ENCODE measurements around the gene UBXN6. TPM values are rescaled to one million over a fixed set of nuclear protein-coding genes. Genes with fewer than 3 reads are reported as not detected.

UBXN6 gene
- total and polyA plus RNA-seq, 2 of the 8 experiments (the other 6 are each of a cell fraction or from before 2014, with no cell fraction given): 28.0 to 43.8 TPM

- Histone ChIP-seq H3K9me3 (ENCODE audit: insufficient read depth in 2 of 2, low read depth in 1 of 2, low read length in 1 of 2) (no peaks in the 10 kb centered on the region), H2BK20ac (ENCODE audit: low read length) (no peak overlapping the region), H4K5ac (ENCODE audit: insufficient read length, low read depth, low read length) (no peak overlapping the region), H3K4me1 (replicated peaks in 1 of 4; ENCODE audit: control insufficient read depth in 3 of 4, insufficient read depth in 4 of 4, low read length in 3 of 4) (no peaks in the 10 kb centered on the region), H2BK12ac (ENCODE audit: low read depth, low read length) (no peak overlapping the region), H2AK5ac (ENCODE audit: low read depth, low read length) (no peak overlapping the region), H3K18ac (ENCODE audit: extremely low read depth, low read length) (no peak overlapping the region), H3K23me2 (ENCODE audit: low read depth, low read length) (peaks cover 10% of the 10 kb centered on the region; the same call in 1 of the 2 replicates), H3K23ac (ENCODE audit: insufficient read length) (no peak overlapping the region), H3K9ac (replicated peaks in 1 of 4; ENCODE audit: extremely low read depth in 1 of 4, low read depth in 3 of 4, low read length in 3 of 4) (no peak overlapping the region), H2BK120ac (replicated peaks; ENCODE audit: low read depth, low read length) (no peak overlapping the region), H4K20me1 (replicated peaks in 1 of 2; ENCODE audit: control insufficient read depth in 1 of 2, insufficient read depth in 2 of 2, low read length in 2 of 2) (peaks cover 5 to 20% of the 10 kb centered on the region in 2 experiments), H2BK15ac (ENCODE audit: low read length) (no peak overlapping the region), H3K27ac (ENCODE audit: low read depth, low read length) (no peak overlapping the region), H3K4me3 (ENCODE audit: extremely low read depth in 1 of 4, insufficient read depth in 2 of 4, low read depth in 3 of 4, low read length in 4 of 4) (no peak overlapping the region), H3K27me3 (replicated peaks in 1 of 4; ENCODE audit: control insufficient read depth in 3 of 4, extremely low read depth in 1 of 4, insufficient read depth in 3 of 4, low read length in 3 of 4) (no peaks in the 10 kb centered on the region; a peak in 1 of 7 replicates), H2BK5ac (ENCODE audit: low read depth, low read length) (no peak overlapping the region), H4K91ac (replicated peaks; ENCODE audit: insufficient read length, low read length) (no peak overlapping the region), H3K4me2 (ENCODE audit: insufficient read depth in 1 of 2, low read depth in 2 of 2, low read length in 2 of 2) (no peak overlapping the region), H3K56ac (replicated peaks; ENCODE audit: insufficient read length, low read depth, low read length) (no peak overlapping the region), H4K8ac (ENCODE audit: extremely low read depth, insufficient read depth, low read length) (no peak overlapping the region), H3K36me3 (ENCODE audit: control insufficient read depth in 2 of 4, insufficient read depth in 4 of 4, low read length in 3 of 4) (peaks cover 15 to 77% (median 52%) of the 10 kb centered on the region in 4 experiments), H2AFZ (ENCODE audit: low read length) (no peak overlapping the region), H3K79me2 (ENCODE audit: control insufficient read depth in 1 of 2, insufficient read depth in 2 of 2, low read length in 2 of 2) (0 out of 4 replicates have a peak, but pooled peaks cover 0 to 3% of the 10 kb centered on the region in 2 experiments), H3K4ac (replicated peaks; ENCODE audit: insufficient read length, low read depth, low read length) (no peak overlapping the region), H3K14ac (ENCODE audit: insufficient read length) (no peak overlapping the region), H3K79me1 (ENCODE audit: low read depth, low read length) (peaks cover 6% of the 10 kb centered on the region)
- DNase-seq (ENCODE audit: low read depth in 1 of 2, low spot score in 2 of 2) (no peak), FAIRE-seq (no peak)
- ChIA-PET POLR2A (ENCODE audit: partially characterized antibody) (interaction anchor here (3.8 kb wide), 1 partner anchor 8 kb away, joined by 19 read pairs; no protein-coding TSS in a partner anchor), CTCF (ENCODE audit: partially characterized antibody) (interaction anchor here (1.4 kb wide), 1 partner anchor 11 kb away, joined by 4 read pairs; no protein-coding TSS in a partner anchor)
- TF ChIP-seq USF2 (IDR thresholded peaks at IDR 0.05; ENCODE audit: low read length) (no peak), EGR1 (IDR thresholded peaks at IDR 0.05; ENCODE audit: borderline replicate concordance, low read depth, low read length) (no peak), GABPA (IDR thresholded peaks at IDR 0.05; ENCODE audit: borderline replicate concordance, insufficient read depth, low read length) (no peak), MAX (IDR thresholded peaks at IDR 0.05) (no peak)
- WGBS, 2 experiments (ENCODE audit: extremely low coverage in 1 of 2, insufficient coverage in 1 of 2, insufficient read length in 1 of 2, insufficient replicate concordance in 2 of 2, low coverage in 1 of 2, low lambda C conversion rate in 2 of 2, missing lambda C conversion rate in 1 of 2): 95% methylated on average over 10 of the region's 18 CpGs; no CpG with 5 or more reads in 1 of the 2 experiments
Observed at GRCh38 chr19:4496304-4496703, 38.7 kb upstream of the UBXN6 start.
